Activated CD4-positive, alpha-beta T cell treated with anti-CD3 and anti-CD28 coated beads for 24 hours (primary cell): Measurements from ENCODE around the gene RAI1.

Source experiments
- DNase-seq, 2 donors: peaks; one replicate each; pipeline ENCODE4 v3.0.0-alpha.2; 2020; ENCODE audit warnings: low read depth in 2 of 2

Gene RAI1

DNA sequence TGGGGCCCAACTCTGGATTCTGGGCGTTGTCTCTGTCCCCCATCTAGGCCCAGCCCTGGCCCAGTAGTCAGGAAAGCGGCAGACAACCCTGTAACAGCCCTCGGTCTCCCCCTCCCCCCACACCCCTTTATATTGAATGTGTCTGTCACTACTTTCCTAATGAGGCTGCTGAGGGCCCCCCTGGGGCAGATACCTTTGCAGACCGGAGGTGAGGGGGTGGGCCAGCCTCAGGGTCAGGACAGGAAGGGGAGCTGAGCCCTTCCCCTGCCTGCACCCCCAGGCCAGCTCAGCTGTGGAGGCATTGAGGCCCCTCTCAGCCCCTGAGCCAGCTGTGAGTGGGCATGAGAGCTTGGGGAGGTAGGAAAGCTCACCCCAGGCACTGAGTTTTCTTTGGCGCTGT lies 17.1 kb downstream of the RAI1 start:
- DNase-seq, result no peak

GRCh38 chr17:17698869-17699351 lies 17.7 kb downstream of the RAI1 start:
- DNase-seq, result no peak

DNA sequence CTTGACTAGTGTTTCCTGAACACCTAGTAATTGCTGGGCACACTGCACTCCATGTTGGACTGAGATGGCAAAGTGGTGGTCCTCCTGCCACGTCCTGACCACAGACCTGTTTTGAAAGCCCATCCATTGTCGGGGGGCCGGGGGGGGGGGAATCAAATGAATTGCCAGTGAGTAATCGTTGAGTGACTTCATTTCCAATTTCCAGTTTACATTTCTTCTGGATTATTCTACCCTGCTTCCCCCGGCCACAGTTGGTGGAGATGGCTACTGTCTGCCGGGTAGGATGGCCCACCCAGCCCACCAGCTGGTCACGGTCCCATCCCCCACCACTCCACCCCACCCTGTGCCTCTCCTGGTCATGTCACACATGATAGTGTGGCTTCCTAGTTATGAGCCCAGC lies 18.2 kb downstream of the RAI1 start:
- DNase-seq, result no peak

- no peak for DNase-seq
Observed at GRCh38 chr17:17700251-17700969, 19.2 kb downstream of the RAI1 start.

DNA sequence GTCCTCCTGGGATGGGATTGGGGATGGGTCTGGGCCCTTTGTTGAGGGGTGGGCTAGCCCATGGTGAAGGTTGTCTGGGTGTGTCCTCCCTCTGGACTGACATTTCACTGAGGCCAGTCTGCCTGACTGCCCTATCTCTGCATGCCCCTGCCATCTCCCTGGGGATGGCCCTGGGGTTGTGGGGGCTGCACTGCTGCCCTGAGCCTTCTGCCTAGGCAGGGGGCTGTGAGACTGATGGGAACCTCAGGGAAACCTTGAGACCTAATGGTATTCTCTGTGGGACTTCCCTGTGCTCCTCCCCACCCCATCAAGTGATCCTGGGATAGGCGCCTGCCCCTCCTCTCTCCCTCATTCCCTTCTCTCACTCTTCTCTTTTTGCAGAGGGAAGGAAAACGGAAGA lies 19.9 kb downstream of the RAI1 start:
- DNase-seq, result no peak

GRCh38 chr17:17701658-17702057 lies 20.4 kb downstream of the RAI1 start:
- DNase-seq, result no peak

DNA sequence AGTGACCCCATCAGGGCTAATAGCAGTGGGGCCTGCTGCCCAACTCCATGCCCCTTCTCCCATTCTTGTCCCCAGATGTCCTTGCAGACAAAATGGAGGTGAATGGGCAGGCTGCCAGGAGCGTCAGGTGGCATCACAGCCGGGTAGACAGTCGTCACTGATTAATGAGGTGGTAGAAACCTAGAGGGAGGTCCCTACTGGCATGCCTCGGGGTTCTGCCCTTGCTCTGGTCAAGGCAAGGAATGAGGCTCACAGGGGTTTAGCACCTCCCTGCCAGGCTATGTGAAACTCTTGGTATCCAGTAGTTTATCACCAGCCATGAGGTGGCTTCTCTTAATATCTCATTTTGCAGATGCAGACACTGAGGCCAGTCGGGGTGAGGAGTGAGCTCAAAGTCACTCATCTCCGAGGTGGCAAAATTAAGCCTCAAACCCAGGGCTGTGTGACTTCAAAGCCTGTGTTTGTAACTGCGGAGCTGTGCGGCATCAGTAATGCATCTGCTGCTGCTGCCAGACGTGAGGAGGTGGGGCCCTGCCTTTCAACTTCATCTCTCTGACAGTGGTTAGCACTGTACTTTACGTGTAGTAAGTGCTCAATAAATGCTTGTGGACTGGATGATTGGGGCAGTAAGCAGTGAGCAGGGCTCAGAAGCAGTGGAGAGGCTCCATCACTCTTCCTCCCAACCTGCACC lies 21.3 kb downstream of the RAI1 start:
- DNase-seq, result no peak

- DNase-seq, result no peak
Observed at GRCh38 chr17:17703140-17703919, 22.1 kb downstream of the RAI1 start.

DNA sequence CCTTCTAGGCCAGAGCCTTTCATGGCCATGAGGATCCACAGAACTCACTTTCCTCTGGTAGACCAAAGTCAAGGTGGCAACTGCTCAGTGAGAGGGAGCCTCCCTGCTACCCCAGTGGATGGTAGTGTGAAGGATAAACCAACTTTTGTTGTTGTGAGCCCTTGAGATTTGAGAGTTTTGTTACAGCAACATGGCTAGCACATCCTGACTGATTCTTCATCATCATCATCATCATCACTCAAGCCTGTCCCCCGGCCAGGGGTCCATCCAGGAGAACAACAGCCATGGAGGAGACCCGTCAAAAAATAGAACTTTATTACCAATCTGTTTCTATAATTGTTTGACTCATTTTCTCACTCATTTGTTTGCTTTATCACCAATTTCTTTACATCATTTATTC lies 23.7 kb downstream of the RAI1 start:
- no peak for DNase-seq

DNA sequence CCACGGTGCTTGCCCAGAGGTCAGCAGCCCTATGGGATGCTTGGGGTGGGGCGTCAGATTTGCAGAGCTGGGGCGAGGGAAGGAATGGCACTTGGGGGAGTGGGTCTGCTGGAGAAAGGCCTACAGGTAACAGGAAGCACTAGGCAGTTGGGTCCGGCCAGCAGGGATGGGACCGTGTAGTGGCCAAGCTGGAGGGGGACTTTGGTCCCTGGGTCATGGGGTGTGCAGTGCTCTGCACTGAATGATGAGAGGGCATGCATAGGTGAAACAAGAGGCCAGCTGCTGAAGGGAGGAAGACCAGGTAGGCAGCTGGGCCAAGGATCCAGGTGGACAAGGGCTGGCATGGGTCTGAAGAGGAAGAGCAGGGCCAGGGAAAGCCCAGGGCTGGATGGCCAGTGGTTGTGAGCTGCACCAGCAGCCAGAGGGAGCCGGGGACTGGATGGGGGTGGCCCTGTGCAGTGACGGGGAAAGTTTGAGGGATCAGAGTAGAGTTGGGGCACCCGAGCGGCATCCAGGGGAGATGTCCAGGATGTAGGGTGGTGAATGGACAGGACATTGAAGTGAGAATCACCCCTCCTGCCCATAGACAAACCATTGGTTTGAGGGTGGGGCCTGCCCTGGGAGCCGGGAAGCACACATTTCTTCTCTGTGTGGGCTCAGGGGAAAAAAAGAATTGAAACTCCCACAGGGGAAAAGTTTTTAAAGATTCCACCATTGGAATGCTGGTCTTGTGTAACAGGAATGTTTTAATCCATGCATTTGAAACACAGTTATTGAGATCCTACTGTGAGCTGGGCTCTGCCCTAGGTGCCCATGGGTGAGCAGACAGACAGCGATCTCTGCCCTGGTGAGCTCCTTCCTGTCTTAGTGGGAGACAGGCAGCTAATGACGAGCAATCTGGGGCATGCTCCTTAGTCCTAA lies 25.1 kb downstream of the RAI1 start:
- no peak for DNase-seq

DNA sequence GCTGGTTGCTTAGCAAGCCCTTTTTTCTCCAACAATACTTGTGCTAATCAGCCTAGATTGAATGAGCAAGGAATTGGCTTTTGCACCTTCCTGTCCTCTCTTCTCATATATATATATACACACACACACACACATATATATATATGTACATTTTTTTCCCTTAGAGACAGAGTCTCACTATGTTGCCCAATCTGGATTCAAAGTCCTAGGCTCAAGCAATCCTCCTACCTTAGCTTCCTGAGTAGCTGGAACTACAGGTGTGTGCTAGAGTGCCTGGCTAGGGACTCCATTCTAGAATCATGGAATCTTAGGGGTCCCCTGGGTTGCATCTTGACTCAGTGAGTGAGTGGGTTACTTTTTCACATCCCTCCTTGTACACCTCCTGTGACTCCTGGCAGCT lies 27.0 kb downstream of the RAI1 start:
- DNase-seq, result no peak

DNA sequence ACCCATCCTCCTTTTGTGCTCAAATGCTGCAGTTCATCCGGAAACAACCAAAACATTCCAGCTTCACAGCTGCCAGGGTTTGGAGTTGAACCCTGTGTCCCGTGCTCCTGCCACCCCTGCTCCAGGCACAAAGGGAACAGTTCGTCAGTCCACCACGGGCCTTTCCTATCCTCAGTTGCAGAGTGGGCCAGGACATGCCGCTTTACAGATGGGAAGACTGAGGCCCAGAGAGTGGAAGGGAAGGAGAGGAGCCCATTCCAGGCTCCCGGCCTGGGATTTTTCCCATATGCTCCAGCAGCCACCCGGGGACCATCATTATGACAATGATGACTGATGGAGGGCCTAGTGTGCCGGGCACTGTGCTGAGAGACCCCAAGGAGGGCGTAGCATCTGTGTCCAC lies 27.6 kb downstream of the RAI1 start:
- no peak for DNase-seq

DNA sequence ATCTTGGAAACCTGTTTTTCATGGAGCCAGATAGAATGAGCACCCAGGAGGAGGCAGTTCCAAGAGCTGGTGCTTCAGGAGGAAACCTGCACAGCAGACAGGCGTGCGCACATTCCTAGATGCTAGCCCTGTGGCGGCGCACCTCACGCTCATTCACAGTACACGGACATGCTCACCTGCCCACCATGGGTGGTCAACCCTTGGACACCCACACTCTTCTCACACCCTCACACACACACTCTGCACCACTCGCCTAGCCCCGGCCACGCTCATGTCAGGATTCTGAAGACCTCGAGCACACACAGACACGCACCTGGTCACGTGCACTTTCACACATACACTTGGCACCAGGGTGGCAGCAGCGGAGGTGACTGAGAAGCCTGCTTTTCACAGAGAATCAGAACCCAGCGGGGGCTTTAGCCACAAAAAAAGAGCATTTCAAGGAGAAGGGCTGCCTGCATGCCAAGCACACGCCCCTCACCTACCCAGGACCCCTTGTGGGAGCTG lies 28.6 kb downstream of the RAI1 start:
- DNase-seq, result no peak

- DNase-seq, result no peak
Observed at GRCh38 chr17:17710355-17710727, 29.1 kb downstream of the RAI1 start.

DNA sequence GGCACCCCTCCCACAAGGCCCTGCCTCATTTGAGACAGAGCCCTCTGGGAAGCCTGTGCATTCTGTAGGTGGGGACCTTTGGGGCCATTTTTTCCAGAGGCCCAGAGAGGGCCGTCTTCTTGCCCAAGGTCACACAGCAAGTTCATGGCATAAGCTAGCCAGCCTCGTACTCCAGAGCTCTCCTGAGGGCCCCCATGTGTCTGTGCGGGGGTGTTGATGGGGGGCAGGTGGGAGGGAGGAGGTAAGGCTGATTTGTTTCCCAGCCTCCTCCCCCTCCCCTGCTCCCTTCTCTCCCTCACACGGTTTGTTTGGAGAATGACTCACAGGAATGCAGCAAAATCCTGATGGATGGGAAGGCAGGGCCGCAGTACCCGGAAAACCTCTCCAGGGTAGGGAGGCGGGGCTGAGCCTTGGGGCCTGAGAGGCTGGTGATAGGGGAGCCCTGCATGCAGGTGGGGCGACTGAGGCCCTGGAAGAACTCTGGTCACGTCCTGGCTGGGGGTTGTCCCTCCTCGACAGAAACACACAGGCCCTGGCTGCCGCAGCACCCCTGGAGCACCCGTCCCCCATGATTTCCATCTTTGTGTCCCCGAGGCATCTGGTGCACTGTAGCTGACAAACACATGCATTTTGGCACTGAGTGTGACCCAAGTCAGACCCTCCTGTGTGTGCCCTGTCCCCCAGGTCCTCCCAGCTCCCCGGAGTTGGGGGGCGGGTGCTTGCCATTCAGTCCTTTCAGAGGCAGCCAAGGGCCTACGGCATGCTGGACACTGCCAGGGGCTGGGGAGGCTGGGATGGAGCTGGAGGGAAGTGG lies 29.7 kb downstream of the RAI1 start:
- DNase-seq, result no peak

DNA sequence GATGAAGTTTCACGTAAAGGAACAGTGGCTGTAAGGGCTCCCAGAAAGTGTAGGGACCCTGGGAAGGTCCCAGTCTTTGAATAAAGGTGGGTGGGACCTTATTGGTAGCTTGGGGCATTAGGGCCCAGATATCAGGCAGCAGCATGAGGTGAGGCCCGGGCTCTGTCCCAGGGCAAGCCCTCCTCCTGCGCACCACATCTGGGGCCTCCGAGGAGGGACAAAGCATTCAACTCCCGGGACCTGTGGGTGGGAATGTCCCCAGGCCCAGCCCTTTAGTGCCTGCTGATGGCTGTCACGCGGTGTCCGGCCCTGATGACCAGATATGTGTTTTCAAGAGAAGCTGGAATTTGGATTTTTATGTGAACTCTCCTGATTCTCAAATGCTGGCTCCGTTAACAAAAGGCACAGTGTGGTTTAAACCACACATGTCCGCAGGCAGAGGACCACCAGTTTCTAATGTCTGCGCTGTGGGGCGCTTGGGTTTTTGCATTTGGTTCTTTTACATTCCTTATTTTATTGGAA lies 30.4 kb downstream of the RAI1 start:
- DNase-seq, result no peak

DNA sequence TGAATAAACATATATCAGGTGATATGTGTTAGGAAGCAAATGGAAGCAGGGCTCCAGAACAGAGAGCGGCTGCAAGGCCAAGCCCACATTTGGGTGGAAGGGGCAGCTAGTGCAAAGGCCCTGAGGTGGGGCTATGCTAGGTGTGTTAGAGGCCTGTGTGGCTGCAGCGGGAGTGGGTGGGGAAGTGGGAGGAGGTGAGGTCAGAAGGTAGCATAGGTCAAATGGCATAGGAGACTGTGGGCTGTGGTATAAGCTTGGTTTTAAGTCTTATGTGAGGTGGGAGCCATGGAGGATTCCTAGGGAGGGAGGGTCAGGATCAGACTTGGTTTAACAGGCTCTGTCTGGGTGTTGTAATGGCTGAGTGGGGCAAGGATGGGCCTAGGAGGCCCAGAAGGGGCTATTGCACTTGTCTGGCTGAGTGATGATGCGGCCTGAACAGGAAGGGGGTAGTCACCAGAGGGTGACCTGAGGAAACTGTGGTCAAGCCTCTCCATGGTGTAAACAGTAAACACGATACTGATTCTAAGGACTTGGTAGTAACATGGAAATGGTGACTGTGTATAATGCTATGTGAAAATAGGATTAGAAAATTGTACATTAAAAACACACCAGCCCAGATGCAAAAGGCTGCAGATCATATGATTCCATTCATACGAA lies 31.1 kb downstream of the RAI1 start:
- DNase-seq, result no peak

DNA sequence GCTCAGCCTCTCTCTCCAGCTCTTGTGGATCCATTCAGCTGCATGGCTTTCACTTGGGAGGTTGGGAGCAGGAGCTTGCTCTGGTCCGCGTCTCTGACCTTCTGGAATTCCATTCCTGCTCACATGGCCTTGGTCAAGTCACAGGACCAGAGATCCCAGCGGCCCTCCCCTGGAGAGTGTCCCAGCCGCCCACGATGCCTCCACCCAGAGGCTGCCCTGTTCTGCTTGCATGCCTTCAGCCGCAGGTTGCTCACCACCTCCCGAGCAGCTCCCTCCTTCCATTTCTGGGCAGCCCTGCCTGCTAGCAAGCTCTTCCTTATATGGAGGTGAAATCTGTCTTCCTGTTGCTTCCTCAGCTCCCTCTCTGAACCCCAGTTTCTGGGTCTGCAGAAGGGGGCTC lies 32.6 kb downstream of the RAI1 start:
- no peak for DNase-seq

DNA sequence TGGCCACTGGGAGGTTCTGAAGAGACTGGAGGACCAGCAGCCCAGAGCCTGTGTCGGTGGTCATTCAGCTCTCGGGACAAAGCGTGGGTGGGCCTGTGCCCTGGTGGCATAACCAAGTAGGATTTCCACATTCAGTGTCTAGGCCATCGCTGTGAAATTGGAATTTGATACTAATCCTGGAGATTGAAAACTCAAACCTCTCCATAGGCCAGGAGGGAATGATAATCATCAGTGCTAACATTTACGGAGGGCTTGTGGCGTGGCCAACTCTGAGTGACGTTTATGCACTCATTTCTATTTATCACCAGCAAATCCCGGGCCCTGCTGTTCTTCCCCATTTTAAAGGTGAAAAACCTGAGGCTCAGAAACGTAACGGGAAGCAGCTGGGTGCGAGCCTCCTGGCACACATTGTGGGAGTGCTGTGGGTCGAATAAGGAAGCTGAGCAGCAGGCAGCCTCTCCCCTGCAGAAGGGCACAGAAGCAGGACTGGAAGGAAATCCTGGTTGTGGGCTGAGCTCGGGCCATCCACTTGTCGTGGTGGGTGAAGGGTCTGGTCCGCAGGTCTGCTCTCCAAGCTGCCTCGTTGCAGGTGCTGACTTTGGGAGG lies 33.1 kb downstream of the RAI1 start:
- DNase-seq, result no peak
